GM13976 (cell line): ENCODE results near the gene FUT9.

Source experiments
- DNase-seq: peaks from one replicate; pipeline ENCODE4 v3.0.0; 2012; ENCODE audit warnings: low spot score
- CTCF ChIP-seq: IDR thresholded peaks from 2 replicates; pipeline ENCODE4 v1.5.1; 2012; ENCODE audit warnings: borderline replicate concordance, mild to moderate bottlenecking; ENCODE audit not compliant: insufficient read depth; ENCODE audit errors: extremely low read depth, missing control alignments, control extremely low read depth
- in situ Hi-C: fragments of 300-500 bp; cut with MboI; formaldehyde crosslinking; loops from one replicate; pipeline ENCODE4 v1.12.0; 2022; ENCODE audit warnings: low sequenced_read_pairs, mixed read lengths, inconsistent platforms; ENCODE audit not compliant: unreplicated experiment

Gene FUT9

GRCh38 chr6:96058082-96058481, 42.3 kb downstream of the FUT9 start:
- DNase-seq = no peak
- no peak for TF ChIP-seq CTCF
- in situ Hi-C loops = no loop called here

GRCh38 chr6:96059586-96059985, 43.8 kb downstream of the FUT9 start:
- in situ Hi-C loops = no loop called here
- TF ChIP-seq CTCF = no peak
- no peak for DNase-seq

- in situ Hi-C loops = no loop called here
- no peak for TF ChIP-seq CTCF
- no peak for DNase-seq
Observed at GRCh38 chr6:96060249-96060648, 44.5 kb downstream of the FUT9 start.

GRCh38 chr6:96065213-96065612, 49.4 kb downstream of the FUT9 start:
- DNase-seq = no peak
- in situ Hi-C loops = no loop called here
- TF ChIP-seq CTCF = no peak

- in situ Hi-C loops = no loop called here
- no peak for TF ChIP-seq CTCF
- DNase-seq = no peak
Observed at GRCh38 chr6:96066376-96066775, 50.6 kb downstream of the FUT9 start.

- in situ Hi-C loops = no loop called here
- DNase-seq = no peak
Observed at GRCh38 chr6:96073555-96073954, 57.8 kb downstream of the FUT9 start.

More at GRCh38 chr6:96073555-96073954, 57.8 kb downstream of the FUT9 start:
- no peak for TF ChIP-seq CTCF
